Activated B cell treated with CpG ODN at 0.5 μM for 24 hours (primary cell): Measurements from ENCODE around the gene ANKLE1. TPM values are rescaled to one million over a fixed set of nuclear protein-coding genes. Genes with fewer than 3 reads are reported as not detected.

Experiments used
- ATAC-seq: fragments of 200-7000 bp; cut with Tn5 transposase; one replicate; pipeline ENCODE4 v1.10.0; 2021; ENCODE audit warnings: low read depth, mild to moderate bottlenecking, moderate library complexity
- CTCF ChIA-PET: fragments of 350-600 bp; sonication (Branson Sonifier 250); formaldehyde crosslinking; loops from one replicate; lab custom pipeline; 2021; ENCODE audit warnings: antibody characterized with exemption; lab: Charles Lee
- POLR2A ChIA-PET: fragments of 350-600 bp; sonication (Branson Sonifier 250); formaldehyde crosslinking; loops from one replicate; lab custom pipeline; 2021; ENCODE audit warnings: antibody characterized with exemption; lab: Charles Lee
- DNase-seq: peaks from one replicate; pipeline ENCODE4 v3.0.0; 2022
- H3K27ac Mint-ChIP-seq: one replicate; pipeline ENCODE4 v1.8.0; 2020; ENCODE audit warnings: mixed read lengths
- H3K27me3 Mint-ChIP-seq: one replicate; pipeline ENCODE4 v1.8.0; 2021; ENCODE audit warnings: mixed read lengths
- H3K36me3 Mint-ChIP-seq: one replicate; pipeline ENCODE4 v1.8.0; 2021; ENCODE audit warnings: low read depth, mixed read lengths
- H3K4me1 Mint-ChIP-seq: one replicate; pipeline ENCODE4 v1.8.0; 2021; ENCODE audit warnings: mixed read lengths
- H3K4me3 Mint-ChIP-seq: one replicate; pipeline ENCODE4 v1.8.0; 2020; ENCODE audit warnings: mild to moderate bottlenecking, mixed read lengths
- H3K9me3 Mint-ChIP-seq: one replicate; pipeline ENCODE4 v1.8.0; 2020; ENCODE audit warnings: mixed read lengths
- intact Hi-C: fragments of 100-400 bp; cut with micrococcal nuclease; formaldehyde crosslinking; loops from one replicate; pipeline ENCODE4 v1.15.1; 2024
- total RNA-seq: library from RNA; stranded (reverse); gene quantifications from 2 replicates; pipeline ENCODE4 v1.2.3, GENCODE V29; 2022
- TF ChIP-seq, protein P1 (sequence below): fragments of 200-600 bp; IDR thresholded peaks from one replicate; pipeline ENCODE4 v1.8.0; 2022; ENCODE audit warnings: antibody characterized with exemption, mild to moderate bottlenecking

ANKLE1 gene
- total RNA-seq, 1 donor from 2014 or later: 9.1 TPM

DNA sequence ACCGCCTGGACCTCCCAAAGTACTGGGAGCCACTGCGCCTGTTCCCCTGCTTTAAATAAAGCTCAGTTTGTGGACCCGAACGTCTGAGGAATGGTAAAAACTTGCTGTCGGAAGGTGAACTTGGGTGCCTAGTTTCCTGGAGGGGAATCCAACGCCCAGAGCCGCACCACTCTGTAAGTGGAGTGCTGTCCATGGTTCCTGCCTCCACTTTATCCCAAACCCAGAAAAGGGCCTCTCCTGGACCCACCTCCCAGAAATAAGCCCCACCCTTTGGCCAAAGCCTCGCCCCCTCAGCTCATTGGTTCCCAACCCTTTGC is 50.6 kb downstream of the ANKLE1 start:
- Mint-ChIP-seq H3K27me3 (peaks cover 6% of the 10 kb centered on the region), H3K4me1 (peaks cover 39% of the 10 kb centered on the region), H3K4me3 (no peak overlapping the region), H3K9me3 (no peaks in the 10 kb centered on the region), H3K36me3 (peaks cover 9% of the 10 kb centered on the region), H3K27ac (no peak overlapping the region)
- no peak for ATAC-seq
- ChIA-PET CTCF (interaction anchor here (1.1 to 1.7 kb wide), 3 partner anchors 23 to 54 kb away, joined by 3 to 9 read pairs (median 3); partner anchors contain the start of genes DDA1 and MRPL34), POLR2A (interaction anchor here (1.0 to 2.0 kb wide), 2 partner anchors 23 to 59 kb away, joined by 3 to 13 read pairs; partner anchors contain the start of gene DDA1)
- TF ChIP-seq, protein P1, sequence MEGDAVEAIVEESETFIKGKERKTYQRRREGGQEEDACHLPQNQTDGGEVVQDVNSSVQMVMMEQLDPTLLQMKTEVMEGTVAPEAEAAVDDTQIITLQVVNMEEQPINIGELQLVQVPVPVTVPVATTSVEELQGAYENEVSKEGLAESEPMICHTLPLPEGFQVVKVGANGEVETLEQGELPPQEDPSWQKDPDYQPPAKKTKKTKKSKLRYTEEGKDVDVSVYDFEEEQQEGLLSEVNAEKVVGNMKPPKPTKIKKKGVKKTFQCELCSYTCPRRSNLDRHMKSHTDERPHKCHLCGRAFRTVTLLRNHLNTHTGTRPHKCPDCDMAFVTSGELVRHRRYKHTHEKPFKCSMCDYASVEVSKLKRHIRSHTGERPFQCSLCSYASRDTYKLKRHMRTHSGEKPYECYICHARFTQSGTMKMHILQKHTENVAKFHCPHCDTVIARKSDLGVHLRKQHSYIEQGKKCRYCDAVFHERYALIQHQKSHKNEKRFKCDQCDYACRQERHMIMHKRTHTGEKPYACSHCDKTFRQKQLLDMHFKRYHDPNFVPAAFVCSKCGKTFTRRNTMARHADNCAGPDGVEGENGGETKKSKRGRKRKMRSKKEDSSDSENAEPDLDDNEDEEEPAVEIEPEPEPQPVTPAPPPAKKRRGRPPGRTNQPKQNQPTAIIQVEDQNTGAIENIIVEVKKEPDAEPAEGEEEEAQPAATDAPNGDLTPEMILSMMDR: no peak
- DNase-seq: no peak
- intact Hi-C loops: loop anchor here (10.0 kb wide), 1 partner anchor 422 kb away; the partner anchor contains the start of gene FCHO1

DNA sequence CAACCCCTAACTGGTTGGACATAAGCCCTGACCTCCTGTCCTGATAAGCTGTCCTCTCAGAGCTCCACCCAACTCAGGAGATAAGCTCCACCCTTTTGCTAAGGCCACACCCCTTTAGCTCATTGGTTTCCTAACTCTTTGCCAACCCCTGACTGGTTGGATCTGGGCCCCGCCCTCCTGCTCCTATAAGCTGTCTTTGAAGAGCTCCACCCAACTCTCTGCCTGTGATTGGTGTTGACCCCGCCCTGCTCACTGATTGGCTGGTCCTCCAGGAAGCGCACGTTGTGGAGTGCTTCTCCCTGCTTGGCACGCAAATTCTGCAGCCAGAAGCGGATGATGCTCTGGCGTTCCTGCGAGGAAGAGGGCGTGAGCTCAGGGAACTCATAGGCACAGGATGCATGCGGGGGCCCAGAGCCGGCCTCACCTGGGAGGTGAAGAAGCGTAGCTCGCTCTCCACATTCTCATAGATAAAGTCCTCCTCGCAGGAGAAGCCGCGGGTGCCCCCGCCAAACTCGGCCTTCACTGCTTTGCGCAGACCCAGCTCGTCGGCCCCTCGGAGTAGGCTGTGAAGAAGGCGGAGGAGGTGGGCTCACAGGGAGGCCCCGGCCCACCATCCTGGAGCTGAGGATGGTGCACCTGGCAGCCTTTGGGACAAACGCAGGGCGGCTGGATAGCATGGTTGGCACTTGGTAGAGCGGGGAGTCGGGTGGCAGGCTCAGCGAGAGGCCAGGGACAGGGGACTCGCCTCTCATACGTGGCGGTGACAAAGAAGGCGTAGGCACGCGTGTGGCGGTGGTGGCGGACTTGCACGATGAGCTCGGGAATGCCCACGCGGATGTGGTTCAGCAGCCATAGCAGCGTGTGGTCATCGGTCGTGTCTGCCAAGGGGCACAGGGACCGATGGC is 51.2 kb downstream of the ANKLE1 start:
- H3K27ac Mint-ChIP-seq: no peak overlapping the region

DNA sequence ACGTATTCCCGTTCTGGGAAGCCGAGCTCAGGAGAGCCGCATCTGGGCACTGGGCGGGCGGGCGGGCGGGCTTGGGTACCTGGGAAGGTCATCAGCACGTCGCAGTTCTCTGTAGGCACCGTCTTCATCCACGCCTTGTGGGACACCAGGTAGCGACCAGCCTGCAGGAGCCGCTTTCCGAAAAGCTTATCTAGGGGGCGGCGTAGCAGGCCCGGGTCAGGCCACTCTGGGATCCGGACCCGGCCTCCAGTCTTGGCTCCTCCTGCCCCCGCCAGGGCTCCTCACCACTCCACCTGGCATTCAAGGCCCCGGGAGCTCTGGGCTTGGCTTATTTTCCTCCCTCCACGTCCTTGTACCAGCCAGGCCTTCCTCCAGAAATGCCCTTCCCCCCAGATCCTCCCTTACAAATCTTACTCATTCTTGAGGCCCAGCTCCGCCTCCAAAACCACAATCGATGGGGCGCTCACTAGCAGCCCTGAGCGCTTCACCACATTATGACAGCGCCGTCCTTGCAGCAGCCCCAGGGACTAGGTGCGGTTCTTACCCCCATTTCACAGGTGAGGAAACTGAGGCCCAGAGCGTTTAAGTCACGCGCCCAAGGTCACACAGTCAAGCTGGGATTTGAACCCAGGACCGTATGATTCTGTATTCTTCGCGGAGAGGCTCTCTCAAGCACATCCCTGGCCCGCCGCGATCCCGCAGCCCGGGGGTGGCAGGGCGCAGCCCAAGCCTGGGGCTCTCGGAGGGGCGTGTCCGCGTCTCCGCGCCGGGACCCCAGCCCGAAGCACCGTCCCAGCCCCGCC is 52.1 kb downstream of the ANKLE1 start:
- intact Hi-C loops: loop anchor here (1.0 to 10.0 kb wide), 2 partner anchors 67 to 421 kb away; partner anchors contain the start of genes BABAM1 and FCHO1
- peaks cover 6% of the 10 kb centered on the region for H3K27me3 Mint-ChIP-seq
- H3K4me3 Mint-ChIP-seq: peak overlapping the region; percentile 82
- TF ChIP-seq, protein P1: no peak
- DNase-seq: peak; percentile 45
- peak; percentile 23 for ATAC-seq
- H3K36me3 Mint-ChIP-seq: peaks cover 16% of the 10 kb centered on the region
- peak overlapping the region; percentile 46 for H3K27ac Mint-ChIP-seq
- POLR2A ChIA-PET: interaction anchor here (0.6 to 2.0 kb wide), 13 partner anchors 9 to 190 kb away, joined by 3 to 13 read pairs (median 4); partner anchors contain the start of genes BST2, DDA1, MRPL34 and OCEL1
- peaks cover 44% of the 10 kb centered on the region for H3K4me1 Mint-ChIP-seq
- CTCF ChIA-PET: interaction anchor here (0.6 to 1.7 kb wide), 3 partner anchors 28 to 54 kb away, joined by 3 to 9 read pairs (median 4); partner anchors contain the start of gene MRPL34
- no peaks in the 10 kb centered on the region for H3K9me3 Mint-ChIP-seq

More for the DNA sequence above, 51.2 kb downstream of the ANKLE1 start:
- H3K27me3 Mint-ChIP-seq: peaks cover 6% of the 10 kb centered on the region
- TF ChIP-seq, protein P1: no peak
- peaks cover 12% of the 10 kb centered on the region for H3K36me3 Mint-ChIP-seq
- H3K4me1 Mint-ChIP-seq: peaks cover 39% of the 10 kb centered on the region
- CTCF ChIA-PET: interaction anchor here (1.1 to 1.7 kb wide), 3 partner anchors 24 to 53 kb away, joined by 3 to 9 read pairs (median 3); partner anchors contain the start of genes DDA1 and MRPL34
- POLR2A ChIA-PET: interaction anchor here (0.6 to 2.0 kb wide), 12 partner anchors 8 to 190 kb away, joined by 3 to 13 read pairs (median 4); partner anchors contain the start of genes BST2 and DDA1
- DNase-seq (no peak), ATAC-seq (no peak)
- intact Hi-C loops: loop anchor here (10.0 kb wide), 1 partner anchor 422 kb away; the partner anchor contains the start of gene FCHO1
- peak overlapping the region; percentile 11 for H3K4me3 Mint-ChIP-seq
- no peaks in the 10 kb centered on the region for H3K9me3 Mint-ChIP-seq

DNA sequence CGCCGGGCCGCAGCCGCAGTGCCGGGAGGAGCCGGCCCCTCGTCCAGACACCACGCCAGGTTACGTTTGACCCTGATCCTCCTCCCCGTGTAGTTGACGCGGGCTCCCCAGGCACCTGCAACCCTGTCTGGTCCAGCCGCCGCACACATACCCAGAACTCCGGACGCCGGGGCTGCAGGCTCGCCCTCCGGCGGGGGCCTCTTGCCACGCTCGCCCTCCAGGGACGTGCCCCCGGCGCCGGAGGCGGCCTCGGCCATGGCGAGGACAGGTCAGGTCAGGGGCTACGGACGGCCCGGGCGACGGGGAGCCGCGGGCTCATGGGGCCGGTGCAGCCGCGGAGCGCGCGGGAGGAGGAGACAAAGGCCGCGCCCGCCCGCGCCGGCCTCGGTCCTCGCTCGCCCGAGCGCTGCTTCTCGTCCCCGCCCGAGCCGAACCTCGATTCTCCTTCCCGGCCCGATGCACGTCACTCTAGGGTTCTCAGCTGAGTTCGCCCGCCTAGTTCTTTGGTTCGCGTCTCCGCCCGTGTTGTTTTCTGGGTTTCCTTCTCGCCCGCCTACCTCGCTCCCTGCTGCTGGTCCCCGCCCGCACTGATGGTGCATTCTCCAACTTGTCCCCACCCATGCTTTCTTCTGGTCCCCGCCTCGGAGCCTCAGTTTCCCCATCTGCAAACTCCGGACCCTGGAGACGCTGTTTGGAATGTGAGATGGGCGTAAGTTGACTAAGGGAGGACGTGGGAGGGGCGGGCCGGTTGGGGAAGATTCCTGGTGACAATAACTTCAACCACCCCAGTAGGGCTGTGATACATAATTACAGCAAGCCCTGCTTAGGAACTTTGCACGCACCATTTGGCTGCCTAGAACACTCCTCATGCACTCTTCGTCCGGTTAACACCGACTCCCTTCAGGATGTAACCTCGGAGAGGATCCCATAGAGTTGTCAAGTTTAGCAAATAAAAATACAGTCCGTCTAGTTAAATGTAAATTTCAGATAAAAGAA is 53.0 kb downstream of the ANKLE1 start, which contains the start of gene ANO8:
TSS of gene ANO8 (minus strand) at position 442 of the 996 bp plus-strand sequence. CDS start at position 257, 185 bp downstream.
- Mint-ChIP-seq H3K9me3 (no peaks in the 10 kb centered on the region), H3K4me1 (peaks cover 41% of the 10 kb centered on the region), H3K4me3 (peak within 1 kb of the TSS; percentile 82), H3K27me3 (peaks cover 6% of the 10 kb centered on the region), H3K27ac (peak within 1 kb of the TSS; percentile 46), H3K36me3 (peaks cover 18% of the 10 kb centered on the region)
- POLR2A ChIA-PET: interaction anchor here (0.5 to 1.9 kb wide), 9 partner anchors 26 to 133 kb away, joined by 4 to 9 read pairs (median 6); partner anchors contain the start of genes ABHD8, DDA1, MRPL34 and MVB12A
- intact Hi-C loops: loop anchor here (1.0 to 10.0 kb wide), 2 partner anchors 67 to 420 kb away; partner anchors contain the start of genes BABAM1 and FCHO1
- peak; percentile 92 for DNase-seq
- peak; percentile 62 for ATAC-seq
- TF ChIP-seq, protein P1: no peak
- CTCF ChIA-PET: interaction anchor here (0.6 to 1.7 kb wide), 3 partner anchors 29 to 53 kb away, joined by 3 to 4 read pairs (median 3); partner anchors contain the start of gene MRPL34
